Smooth muscle cell (in vitro differentiated cells): ENCODE results near the gene TTC29. TPM values are rescaled to one million over a fixed set of nuclear protein-coding genes. Genes with fewer than 3 reads are reported as not detected.

Source experiments
- DNase-seq: peaks from one replicate; lab custom pipeline; 2025; ENCODE audit not compliant: unreplicated experiment; lab: John Stamatoyannopoulos, UW
- H2AFZ ChIP-seq: fragments of 200-600 bp; sonication (generic); 2 replicates; pipeline ENCODE4 v1.6.0; 2016; ENCODE audit warnings: antibody characterized with exemption, low read depth, mild to moderate bottlenecking
- H3F3A ChIP-seq: fragments of 200-600 bp; sonication (generic); 2 replicates; pipeline ENCODE4 v1.6.0; 2017; ENCODE audit warnings: antibody characterized with exemption, low read depth
- H3K27ac ChIP-seq: fragments of 200-600 bp; sonication (generic); 2 replicates; pipeline ENCODE4 v1.5.1; 2016; ENCODE audit warnings: low read depth, mild to moderate bottlenecking
- H3K27me3 ChIP-seq: fragments of 200-600 bp; sonication (generic); 2 replicates; pipeline ENCODE4 v1.6.1; 2016; ENCODE audit warnings: low read depth, mild to moderate bottlenecking
- H3K36me3 ChIP-seq: fragments of 200-600 bp; sonication (generic); 2 replicates; pipeline ENCODE4 v1.5.1; 2016; ENCODE audit warnings: low read depth
- H3K4me1 ChIP-seq: fragments of 200-600 bp; sonication (generic); 2 replicates; pipeline ENCODE4 v1.5.1; 2016; ENCODE audit warnings: low read depth
- H3K4me2 ChIP-seq: fragments of 200-600 bp; sonication (generic); 2 replicates; pipeline ENCODE4 v1.6.0; 2016; ENCODE audit warnings: mild to moderate bottlenecking
- H3K4me3 ChIP-seq: fragments of 200-600 bp; sonication (generic); 2 replicates; pipeline ENCODE4 v1.5.1; 2016; ENCODE audit warnings: mild to moderate bottlenecking
- H3K79me2 ChIP-seq: fragments of 200-600 bp; sonication (generic); 2 replicates; pipeline ENCODE4 v1.6.0; 2016; ENCODE audit warnings: low read depth, mild to moderate bottlenecking
- H3K9ac ChIP-seq: fragments of 200-600 bp; sonication (generic); 2 replicates; pipeline ENCODE4 v1.6.0; 2016; ENCODE audit warnings: low read depth
- H3K9me3 ChIP-seq: fragments of 200-600 bp; sonication (generic); replicated peaks from 2 replicates; pipeline ENCODE4 v1.5.1; 2016; ENCODE audit warnings: low read depth
- H4K20me1 ChIP-seq: fragments of 200-600 bp; sonication (generic); 2 replicates; pipeline ENCODE4 v1.6.0; 2016; ENCODE audit warnings: low read depth
- CTCF ChIP-seq: fragments of 200-600 bp; sonication (generic); IDR thresholded peaks from 2 replicates; pipeline ENCODE4 v1.5.1; 2017; ENCODE audit warnings: borderline replicate concordance, mild to moderate bottlenecking, antibody characterized with exemption; ENCODE audit not compliant: insufficient read depth, poor library complexity, severe bottlenecking
- WGBS: methylation state at CpG from one replicate; pipeline ENCODE4 v1.1.7; 2016; ENCODE audit warnings: low lambda C conversion rate; 5-methylcytosine and 5-hydroxymethylcytosine counted together
- polyA plus RNA-seq: library from polyadenylated mRNA; unstranded; fragments of >200 nt; fragmentation: Nextera tagmentation; extraction: Ambion mirVana; gene quantifications from 2 replicates; pipeline ENCODE4 v1.2.1, GENCODE V29; 2016
- total RNA-seq: library from RNA; depleted of rRNA; stranded (reverse); fragments of >200 nt; gene quantifications from 2 replicates; pipeline ENCODE4 v1.2.3, GENCODE V29; 2014

TTC29 gene
- total and polyA plus RNA-seq, 2 experiments from 2014 or later = 0.82 to 1.3 TPM

DNA sequence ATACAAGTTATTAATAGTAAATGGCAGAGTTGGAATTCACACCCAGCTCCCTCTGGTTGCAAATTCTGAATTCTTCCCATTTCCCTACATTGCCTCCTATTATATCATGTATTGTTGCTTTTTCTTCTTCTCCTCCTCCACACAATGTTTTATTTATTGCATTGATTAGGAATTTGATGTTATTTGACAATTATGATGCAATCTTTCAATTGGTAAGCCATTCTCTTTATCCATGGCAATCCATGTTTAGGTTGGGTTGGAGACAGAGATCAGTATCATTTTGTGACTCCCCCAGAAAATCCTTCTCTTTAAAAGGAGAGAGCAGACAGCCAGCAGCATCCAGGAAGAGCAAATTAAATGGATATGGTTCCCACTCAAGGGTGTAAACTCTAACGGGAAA is 30.5 kb downstream of the TTC29 start:
- no peaks in the 10 kb centered on the region for H3K36me3 ChIP-seq
- no peaks in the 10 kb centered on the region for H3F3A ChIP-seq
- no peaks in the 10 kb centered on the region for H4K20me1 ChIP-seq
- WGBS = 47% methylated on average over 1 of the region's 1 CpG
- no peak overlapping the region for H3K9ac ChIP-seq
- H2AFZ ChIP-seq = no peak overlapping the region
- H3K4me1 ChIP-seq = no peaks in the 10 kb centered on the region
- H3K27ac ChIP-seq = no peak overlapping the region
- no peak overlapping the region for H3K4me2 ChIP-seq
- no peak for DNase-seq
- no peak overlapping the region for H3K4me3 ChIP-seq
- H3K9me3 ChIP-seq = no peaks in the 10 kb centered on the region
- no peaks in the 10 kb centered on the region for H3K79me2 ChIP-seq
- no peaks in the 10 kb centered on the region for H3K27me3 ChIP-seq
- TF ChIP-seq CTCF = no peak

- Histone ChIP-seq H3K36me3 (no peaks in the 10 kb centered on the region), H4K20me1 (no peaks in the 10 kb centered on the region), H3K27ac (no peak overlapping the region), H3F3A (no peaks in the 10 kb centered on the region), H3K4me2 (no peak overlapping the region), H3K79me2 (no peaks in the 10 kb centered on the region), H3K9ac (no peak overlapping the region), H3K4me3 (no peak overlapping the region), H2AFZ (no peak overlapping the region), H3K9me3 (no peaks in the 10 kb centered on the region), H3K27me3 (no peaks in the 10 kb centered on the region), H3K4me1 (no peaks in the 10 kb centered on the region)
- 81% methylated on average over 5 of the region's 5 CpGs for WGBS
- TF ChIP-seq CTCF = no peak
- no peak for DNase-seq
Observed at GRCh38 chr4:146900295-146900694, 45.4 kb downstream of the TTC29 start.

GRCh38 chr4:146890301-146890700 is 55.4 kb downstream of the TTC29 start:
- no peaks in the 10 kb centered on the region for H3K36me3 ChIP-seq
- H3K79me2 ChIP-seq = no peaks in the 10 kb centered on the region
- TF ChIP-seq CTCF = no peak
- no peak overlapping the region for H3K4me3 ChIP-seq
- no peaks in the 10 kb centered on the region for H4K20me1 ChIP-seq
- H2AFZ ChIP-seq = no peak overlapping the region
- no peak overlapping the region for H3K27ac ChIP-seq
- no peak overlapping the region for H3K4me2 ChIP-seq
- H3K27me3 ChIP-seq = no peaks in the 10 kb centered on the region
- H3K4me1 ChIP-seq = no peaks in the 10 kb centered on the region
- no peak for DNase-seq
- H3K9me3 ChIP-seq = no peaks in the 10 kb centered on the region
- H3K9ac ChIP-seq = no peak overlapping the region
- WGBS = 79% methylated on average over 3 of the region's 3 CpGs
- no peaks in the 10 kb centered on the region for H3F3A ChIP-seq

DNA sequence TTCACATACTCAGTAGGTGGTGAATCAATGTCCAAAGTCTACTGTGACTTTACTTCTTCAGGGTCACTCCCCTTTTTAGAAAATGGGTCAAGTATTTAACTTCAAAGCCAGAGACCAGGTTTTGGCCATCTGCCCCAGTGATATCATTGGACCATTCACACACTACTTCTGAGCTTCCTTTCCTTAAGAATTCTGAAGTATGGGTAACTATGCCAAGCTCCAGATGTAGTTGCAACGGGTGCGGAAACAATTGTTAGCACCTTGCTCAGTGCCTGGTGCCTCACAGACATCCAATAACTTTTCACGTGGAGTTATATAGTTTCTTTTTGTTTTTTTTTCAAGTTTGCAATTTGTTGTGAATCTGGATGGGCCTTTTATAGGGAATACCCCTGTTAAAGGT is 62.6 kb downstream of the TTC29 start:
- Histone ChIP-seq H3F3A (no peaks in the 10 kb centered on the region), H3K36me3 (no peaks in the 10 kb centered on the region), H3K27me3 (no peaks in the 10 kb centered on the region), H3K4me2 (no peak overlapping the region), H3K27ac (no peak overlapping the region), H3K4me1 (no peaks in the 10 kb centered on the region), H2AFZ (no peak overlapping the region), H3K9me3 (no peaks in the 10 kb centered on the region), H3K9ac (no peak overlapping the region), H4K20me1 (no peaks in the 10 kb centered on the region), H3K79me2 (no peaks in the 10 kb centered on the region), H3K4me3 (no peak overlapping the region)
- no peak for TF ChIP-seq CTCF
- 89% methylated on average over 3 of the region's 3 CpGs for WGBS
- no peak for DNase-seq
